ENCODE results near the gene CMTM1.

GRCh38 chr16:66616592-66616991 is 50.4 kb downstream of the CMTM1 start:
- TF ChIP-seq CTCF (IDR thresholded peaks at IDR 0.05) (no peak), POLR2A (IDR thresholded peaks at IDR 0.05) (no peak), EP300 (IDR thresholded peaks at IDR 0.05) (no peak)

Data from sigmoid colon (tissue), 4 donors.